ENCODE data around the gene CASKIN2.

GRCh38 chr17:75555679-75556153 is 40.4 kb upstream of the CASKIN2 start:
- TF ChIP-seq, protein P1, sequence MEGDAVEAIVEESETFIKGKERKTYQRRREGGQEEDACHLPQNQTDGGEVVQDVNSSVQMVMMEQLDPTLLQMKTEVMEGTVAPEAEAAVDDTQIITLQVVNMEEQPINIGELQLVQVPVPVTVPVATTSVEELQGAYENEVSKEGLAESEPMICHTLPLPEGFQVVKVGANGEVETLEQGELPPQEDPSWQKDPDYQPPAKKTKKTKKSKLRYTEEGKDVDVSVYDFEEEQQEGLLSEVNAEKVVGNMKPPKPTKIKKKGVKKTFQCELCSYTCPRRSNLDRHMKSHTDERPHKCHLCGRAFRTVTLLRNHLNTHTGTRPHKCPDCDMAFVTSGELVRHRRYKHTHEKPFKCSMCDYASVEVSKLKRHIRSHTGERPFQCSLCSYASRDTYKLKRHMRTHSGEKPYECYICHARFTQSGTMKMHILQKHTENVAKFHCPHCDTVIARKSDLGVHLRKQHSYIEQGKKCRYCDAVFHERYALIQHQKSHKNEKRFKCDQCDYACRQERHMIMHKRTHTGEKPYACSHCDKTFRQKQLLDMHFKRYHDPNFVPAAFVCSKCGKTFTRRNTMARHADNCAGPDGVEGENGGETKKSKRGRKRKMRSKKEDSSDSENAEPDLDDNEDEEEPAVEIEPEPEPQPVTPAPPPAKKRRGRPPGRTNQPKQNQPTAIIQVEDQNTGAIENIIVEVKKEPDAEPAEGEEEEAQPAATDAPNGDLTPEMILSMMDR (IDR thresholded peaks at IDR 0.05; ENCODE audit: low read depth, low read length, missing input control), result no peak
- TF ChIP-seq YY1 (IDR thresholded peaks at IDR 0.05) (no peak), MAX (IDR thresholded peaks at IDR 0.05) (no peak), SP1 (IDR thresholded peaks at IDR 0.05) (no peak), TAF1 (conservative IDR thresholded peaks at IDR 0.05) (no peak), RAD21 (IDR thresholded peaks at IDR 0.05) (no peak), ZBTB33 (IDR thresholded peaks at IDR 0.05) (no peak), ATF3 (IDR thresholded peaks at IDR 0.05) (no peak)

All from liver (tissue), 3 donors.